GM18870 (cell line): ENCODE data around the gene POLR2H.

Source experiments
- ATAC-seq: cut with Tn5 transposase; IDR thresholded peaks from one replicate; pipeline ENCODE4 v1.9.1; 2021; ENCODE audit warnings: moderate library complexity; ENCODE audit not compliant: unreplicated experiment

POLR2H gene

DNA sequence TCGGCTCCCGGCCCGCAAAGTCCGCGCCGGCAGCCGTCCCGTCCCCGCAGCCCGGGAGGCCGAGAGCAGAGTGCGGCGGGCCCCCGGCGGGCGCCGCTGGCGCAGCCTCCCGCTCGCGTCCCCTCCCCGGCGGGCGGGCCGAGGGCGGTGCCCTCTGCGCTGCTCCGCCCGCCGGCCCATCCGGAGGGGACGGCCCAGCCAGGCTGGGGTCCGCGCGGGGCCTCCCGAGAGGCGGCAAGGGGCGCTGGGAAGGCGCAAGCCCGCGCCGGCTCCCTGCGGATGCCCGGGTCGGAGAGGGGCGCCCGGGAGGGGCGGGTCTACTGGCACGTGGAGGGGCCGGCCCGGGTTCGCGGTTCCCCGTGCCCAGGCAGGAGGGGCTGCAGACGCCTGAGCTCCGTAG is at the start of gene POLR2H, which contains the start of gene CLCN2:
POLR2H (plus strand) TSS at position 179 of the 400 bp plus-strand sequence. CDS start 1,783 bp downstream, outside the sequence.
CLCN2 (minus strand) TSS at position 74 of the 400 bp plus-strand sequence. CDS start 126 bp downstream, outside the sequence.
- no peak for ATAC-seq

DNA sequence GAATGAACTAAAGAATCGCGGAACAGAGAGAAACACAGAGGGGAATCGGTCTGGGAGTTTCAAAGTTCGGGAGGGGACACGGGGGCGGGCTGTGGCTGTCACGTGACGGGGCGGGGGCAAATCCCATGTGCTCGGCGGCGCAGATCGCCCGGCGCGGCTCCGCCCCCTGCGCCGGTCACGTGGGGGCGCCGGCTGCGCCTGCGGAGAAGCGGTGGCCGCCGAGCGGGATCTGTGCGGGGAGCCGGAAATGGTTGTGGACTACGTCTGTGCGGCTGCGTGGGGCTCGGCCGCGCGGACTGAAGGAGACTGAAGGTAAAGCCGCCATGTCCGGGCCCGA is 47.2 kb upstream of the POLR2H start, which contains the start of gene EIF4G1:
EIF4G1 (plus strand) TSS at position 244 of the 337 bp plus-strand sequence. CDS start 1,191 bp downstream, outside the sequence.
- ATAC-seq, result peak; percentile 72

GRCh38 chr3:184314700-184315542 is 46.6 kb upstream of the POLR2H start:
- ATAC-seq, result peak; percentile 10

DNA sequence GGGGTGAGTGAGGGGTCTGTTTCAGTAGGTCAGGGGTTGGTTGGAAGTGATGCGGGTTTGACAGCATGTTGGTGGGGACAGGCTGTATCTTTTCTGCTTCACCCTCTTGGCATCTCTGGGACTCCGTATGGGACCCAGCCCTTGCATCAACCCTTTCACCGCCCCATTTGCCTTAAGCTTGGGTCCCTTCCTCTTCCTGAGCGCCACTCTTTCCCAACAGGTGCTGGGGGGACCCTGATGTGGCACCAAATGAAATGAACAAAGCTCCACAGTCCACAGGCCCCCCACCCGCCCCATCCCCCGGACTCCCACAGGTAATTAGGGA is 46.0 kb upstream of the POLR2H start:
- ATAC-seq, result no peak

GRCh38 chr3:184315871-184316661 is 45.4 kb upstream of the POLR2H start:
- no peak for ATAC-seq

DNA sequence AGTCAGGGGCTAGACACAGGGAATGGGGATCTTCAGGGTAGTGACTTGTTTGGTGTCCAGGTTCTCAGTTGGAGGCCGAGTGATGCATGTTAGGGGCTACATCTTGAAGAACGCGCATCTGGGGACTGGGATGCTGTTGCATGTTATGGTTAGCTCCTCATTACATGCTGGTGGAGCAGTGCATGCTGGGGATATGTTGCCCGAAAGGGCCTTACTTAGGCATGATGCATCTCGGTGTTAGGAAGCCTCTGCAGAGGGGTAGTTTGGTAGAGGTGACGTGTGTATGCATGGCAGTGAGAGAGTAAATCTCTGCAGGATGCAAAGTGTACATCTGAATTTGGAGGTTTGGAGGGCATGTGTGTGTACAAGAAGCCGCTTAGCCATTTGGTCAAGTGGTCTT is 44.7 kb upstream of the POLR2H start:
- no peak for ATAC-seq

GRCh38 chr3:184317201-184317600 is 44.3 kb upstream of the POLR2H start:
- ATAC-seq, result no peak

DNA sequence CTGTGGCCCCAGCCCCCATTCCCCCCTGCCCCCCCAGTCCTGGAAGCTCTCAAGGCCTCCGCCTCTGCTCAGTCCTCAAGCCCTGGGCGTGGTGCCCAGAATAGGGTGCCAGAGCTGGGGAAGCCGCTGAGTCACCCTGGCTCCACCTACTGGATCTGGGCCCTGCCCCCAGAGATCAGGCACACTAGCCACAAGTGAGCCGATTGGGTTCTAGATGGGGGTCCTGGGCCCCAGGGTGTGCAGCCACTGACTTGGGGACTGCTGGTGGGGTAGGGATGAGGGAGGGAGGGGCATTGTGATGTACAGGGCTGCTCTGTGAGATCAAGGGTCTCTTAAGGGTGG is 41.4 kb upstream of the POLR2H start:
- ATAC-seq, result no peak

DNA sequence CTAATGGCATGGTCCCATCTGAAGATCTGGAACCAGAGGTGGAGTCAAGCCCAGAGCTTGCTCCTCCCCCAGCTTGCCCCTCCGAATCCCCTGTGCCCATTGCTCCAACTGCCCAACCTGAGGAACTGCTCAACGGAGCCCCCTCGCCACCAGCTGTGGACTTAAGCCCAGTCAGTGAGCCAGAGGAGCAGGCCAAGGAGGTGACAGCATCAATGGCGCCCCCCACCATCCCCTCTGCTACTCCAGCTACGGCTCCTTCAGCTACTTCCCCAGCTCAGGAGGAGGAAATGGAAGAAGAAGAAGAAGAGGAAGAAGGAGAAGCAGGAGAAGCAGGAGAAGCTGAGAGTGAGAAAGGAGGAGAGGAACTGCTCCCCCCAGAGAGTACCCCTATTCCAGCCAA is 39.8 kb upstream of the POLR2H start:
- no peak for ATAC-seq

GRCh38 chr3:184322731-184323487 is 38.6 kb upstream of the POLR2H start:
- ATAC-seq, result no peak

GRCh38 chr3:184323696-184324095 is 37.8 kb upstream of the POLR2H start:
- no peak for ATAC-seq

DNA sequence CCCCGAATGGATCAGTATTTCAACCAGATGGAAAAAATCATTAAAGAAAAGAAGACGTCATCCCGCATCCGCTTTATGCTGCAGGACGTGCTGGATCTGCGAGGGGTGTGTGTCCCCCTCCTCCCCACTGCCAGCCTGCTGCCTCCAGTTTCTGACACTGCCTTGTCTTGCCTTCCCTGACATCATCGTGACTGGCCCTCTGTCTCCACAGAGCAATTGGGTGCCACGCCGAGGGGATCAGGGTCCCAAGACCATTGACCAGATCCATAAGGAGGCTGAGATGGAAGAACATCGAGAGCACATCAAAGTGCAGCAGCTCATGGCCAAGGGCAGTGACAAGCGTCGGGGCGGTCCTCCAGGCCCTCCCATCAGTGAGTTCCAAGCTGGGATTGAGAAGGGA is 36.2 kb upstream of the POLR2H start:
- no peak for ATAC-seq

- ATAC-seq, result no peak
Measured at GRCh38 chr3:184325715-184326369, 35.7 kb upstream of the POLR2H start.

- no peak for ATAC-seq
Measured at GRCh38 chr3:184327171-184327570, 34.3 kb upstream of the POLR2H start.

DNA sequence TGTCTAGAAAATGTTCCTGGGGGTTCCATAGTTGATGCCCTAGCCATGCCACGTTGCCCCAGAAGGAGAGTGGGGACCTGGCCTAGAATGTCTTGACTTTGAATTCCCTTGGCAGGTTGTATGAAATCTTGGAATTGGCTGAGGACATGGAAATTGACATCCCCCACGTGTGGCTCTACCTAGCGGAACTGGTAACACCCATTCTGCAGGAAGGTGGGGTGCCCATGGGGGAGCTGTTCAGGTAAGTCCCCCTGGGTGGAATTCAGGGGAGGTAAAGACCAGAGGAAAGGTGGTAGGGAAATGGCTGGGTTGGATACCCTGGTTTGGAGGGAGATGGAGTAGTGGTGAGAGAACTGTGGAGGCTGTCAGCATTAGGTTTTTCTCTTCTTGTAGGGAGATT is 33.0 kb upstream of the POLR2H start:
- no peak for ATAC-seq

GRCh38 chr3:184332370-184333090 is 29.0 kb upstream of the POLR2H start:
- ATAC-seq, result no peak

GRCh38 chr3:184333190-184333589 is 28.3 kb upstream of the POLR2H start:
- no peak for ATAC-seq

GRCh38 chr3:184333700-184334099 is 27.8 kb upstream of the POLR2H start:
- ATAC-seq, result no peak

- ATAC-seq, result no peak
Measured at GRCh38 chr3:184334470-184335158, 26.9 kb upstream of the POLR2H start.

GRCh38 chr3:184335291-184335660 is 26.2 kb upstream of the POLR2H start:
- ATAC-seq, result no peak
